ENCODE measurements around the gene PTPN13.

PTPN13 gene

DNA sequence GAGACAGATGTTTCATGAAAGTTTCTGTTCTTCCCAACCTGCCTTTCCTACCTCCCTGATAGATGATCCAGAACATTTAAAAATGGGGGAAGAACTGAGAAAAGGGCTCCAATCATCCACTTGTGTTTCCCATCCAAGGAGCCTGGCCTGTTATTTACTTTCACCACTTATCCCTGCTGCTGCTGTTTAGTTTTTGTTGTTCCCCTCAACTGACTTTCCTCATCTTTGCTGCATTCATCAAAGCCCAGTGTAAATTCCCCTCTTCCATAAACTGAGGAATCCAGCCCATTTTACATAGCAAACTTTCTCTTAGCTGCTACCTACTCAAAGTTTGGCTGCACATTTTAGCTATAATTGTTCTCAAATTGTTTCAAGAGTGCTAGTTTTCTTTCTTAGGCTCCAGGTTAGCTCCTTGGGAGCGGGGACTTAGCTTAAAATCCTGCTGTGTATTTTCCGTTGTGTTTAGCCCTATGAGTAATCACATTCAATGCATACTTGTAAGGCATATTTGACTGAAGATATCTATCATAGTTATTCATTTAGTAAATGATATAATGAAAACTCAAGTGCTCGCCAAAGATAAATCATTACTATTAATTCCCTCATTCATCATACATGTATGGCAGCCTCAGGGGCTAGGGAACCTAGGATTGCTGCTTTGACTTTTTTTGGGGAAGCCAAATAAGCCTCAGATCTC lies 1.4 kb upstream of the PTPN13 start:
- TF ChIP-seq ZFX (IDR thresholded peaks at IDR 0.05) (no peak), CTCF (conservative IDR thresholded peaks at IDR 0.05) (no peak)
- H3K27ac ChIP-seq = no peak overlapping the region

- TF ChIP-seq ZFX (IDR thresholded peaks at IDR 0.05) = no peak
- no peak; the same call in none of the 2 replicates for TF ChIP-seq CTCF (conservative IDR thresholded peaks at IDR 0.05)
- peak overlapping the region; percentile 70 for H3K27ac ChIP-seq
Observed at GRCh38 chr4:86594559-86595425, 677 bp downstream of the PTPN13 start.

DNA sequence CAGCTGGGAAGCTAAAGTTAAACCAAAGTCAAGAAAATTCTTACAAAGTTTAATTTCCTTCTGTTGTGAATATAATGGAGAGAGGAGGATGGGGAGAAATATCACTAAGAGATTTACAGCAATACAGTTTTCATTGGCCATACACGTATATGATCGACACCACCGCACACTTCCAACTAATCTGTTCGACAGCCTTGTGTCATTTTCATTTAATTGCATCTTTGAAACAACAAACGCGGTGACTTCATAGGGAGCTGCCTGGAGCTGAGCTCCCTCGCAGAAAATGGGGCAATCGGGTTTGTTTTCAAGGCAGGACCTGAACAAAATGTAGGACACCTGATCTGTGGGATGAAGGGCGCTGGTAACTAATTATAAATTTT lies 1.3 kb downstream of the PTPN13 start:
- TF ChIP-seq ZFX (IDR thresholded peaks at IDR 0.05) (no peak), CTCF (conservative IDR thresholded peaks at IDR 0.05) (no peak)
- H3K27ac ChIP-seq = peak overlapping the region; percentile 70

- TF ChIP-seq CTCF (conservative IDR thresholded peaks at IDR 0.05) (no peak), ZFX (IDR thresholded peaks at IDR 0.05) (no peak)
Observed at GRCh38 chr4:86596807-86597206, 2.7 kb downstream of the PTPN13 start.

GRCh38 chr4:86600007-86600653 lies 6.0 kb downstream of the PTPN13 start:
- no peak for TF ChIP-seq CTCF (conservative IDR thresholded peaks at IDR 0.05)
- TF ChIP-seq ZFX (IDR thresholded peaks at IDR 0.05) = no peak

More at GRCh38 chr4:86596807-86597206, 2.7 kb downstream of the PTPN13 start:
- no peak overlapping the region for H3K27ac ChIP-seq

GRCh38 chr4:86603311-86603885 lies 9.3 kb downstream of the PTPN13 start:
- TF ChIP-seq ZFX (IDR thresholded peaks at IDR 0.05) (no peak), CTCF (conservative IDR thresholded peaks at IDR 0.05) (no peak)
- H3K27ac ChIP-seq = no peak overlapping the region

More at GRCh38 chr4:86600007-86600653, 6.0 kb downstream of the PTPN13 start:
- H3K27ac ChIP-seq = no peak overlapping the region
